OCI-M2 (cell line): ENCODE measurements around the gene SLC30A1.

Experiments
- DNase-seq: peaks from one replicate; lab custom pipeline; 2025; ENCODE audit not compliant: unreplicated experiment; lab: John Stamatoyannopoulos, UW

Gene SLC30A1

DNA sequence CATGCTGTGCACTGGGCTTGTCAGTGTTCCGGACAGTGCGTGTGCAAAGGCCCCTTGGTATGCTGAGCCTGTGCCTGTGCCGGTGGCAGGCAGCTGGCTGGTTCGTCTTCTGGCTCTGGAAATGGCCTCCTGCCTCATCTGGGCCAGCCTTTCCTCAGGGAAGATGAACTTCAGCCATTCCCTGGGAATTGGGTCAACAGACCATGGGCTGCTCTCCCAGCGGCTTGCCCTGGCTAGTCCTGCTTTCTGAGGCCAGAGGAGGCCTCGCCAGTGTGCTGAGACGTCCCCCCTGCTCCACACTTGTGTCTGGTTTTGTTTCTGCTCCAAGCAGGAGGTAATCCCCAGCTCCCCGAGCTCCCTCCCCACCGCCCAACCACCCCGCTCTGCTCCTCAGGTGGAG, 54.4 kb downstream of the SLC30A1 start:
- no peak for DNase-seq

DNA sequence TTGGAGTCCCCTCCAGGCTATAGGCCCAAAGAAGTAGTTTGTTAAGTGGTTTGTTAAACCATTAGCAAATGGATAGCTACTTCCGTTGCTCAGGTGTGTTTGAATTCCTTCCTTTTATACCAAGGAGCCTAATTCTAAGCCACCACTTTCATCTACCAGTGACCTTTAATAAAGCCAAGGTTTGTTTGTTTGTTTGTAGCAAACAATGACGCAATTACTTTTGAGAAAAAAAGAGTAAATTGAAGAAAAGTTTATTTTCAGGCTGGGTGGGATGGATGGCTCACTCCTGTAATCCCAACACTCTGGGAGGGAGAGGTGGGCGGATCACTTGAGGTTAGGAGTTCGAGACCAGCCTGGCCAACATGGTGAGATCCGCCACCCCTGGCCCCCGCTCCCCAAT, 56.2 kb downstream of the SLC30A1 start:
- DNase-seq: no peak
